SK-N-SH (cell line): ENCODE data around the gene AZIN2. TPM values are rescaled to one million over a fixed set of nuclear protein-coding genes. Genes with fewer than 3 reads are reported as not detected.

Experiments
- CTCF ChIA-PET: fragments of 300-600, 350-600 bp; formaldehyde crosslinking; extraction: SDS; loops from one replicate; lab custom pipeline; 2021; lab: Yijun Ruan, JAX
- POLR2A ChIA-PET: fragments of 350-600 bp; sonication (Branson Sonifier 250); formaldehyde crosslinking; extraction: SDS; loops from one replicate; lab custom pipeline; 2020; ENCODE audit warnings: antibody characterized with exemption, inconsistent platforms; lab: Yijun Ruan, JAX
- DNase-seq: peaks from one replicate; pipeline ENCODE4 v3.0.0; 2012
- H2AFZ ChIP-seq: fragments of 200-600 bp; sonication (generic); 2 replicates; pipeline ENCODE4 v1.8.1; 2016; ENCODE audit warnings: antibody characterized with exemption, mild to moderate bottlenecking, low read depth
- H3F3A ChIP-seq: fragments of 200-600 bp; sonication (generic); replicated peaks from 2 replicates; pipeline ENCODE3; 2016; ENCODE audit warnings: antibody characterized with exemption, mild to moderate bottlenecking; ENCODE audit not compliant: insufficient read depth
- H3K27ac ChIP-seq, 2 experiments: fragments of 200-500 bp in 1 of 2; fragments of 200-600 bp in 1 of 2; sonication (Bioruptor generic) in 1 of 2; sonication (generic), shearing (Covaris generic) in 1 of 2; 2 replicates each; pipeline versions ENCODE4 v1.5.1 to v1.6.1; 2014 to 2016; ENCODE audit warnings: low read depth in 2 of 2, inconsistent platforms in 1 of 2, low read length in 1 of 2, mild to moderate bottlenecking in 1 of 2, mixed read lengths in 1 of 2
- H3K27me3 ChIP-seq: fragments of 200-600 bp; sonication (generic), shearing (Covaris generic); 2 replicates; pipeline ENCODE4 v1.6.1; 2016; ENCODE audit warnings: mixed run types; ENCODE audit not compliant: insufficient read depth
- H3K36me3 ChIP-seq, 2 experiments: fragments of 200-500 bp in 1 of 2; fragments of 200-600 bp in 1 of 2; sonication (Bioruptor generic) in 1 of 2; sonication (generic) in 1 of 2; replicated peaks in 1 of 2; 2 replicates each; pipeline versions ENCODE3 to v1.5.1; 2014 to 2016; ENCODE audit warnings: low read length in 1 of 2, mild to moderate bottlenecking in 1 of 2; ENCODE audit not compliant: insufficient read depth in 2 of 2, control insufficient read depth in 1 of 2
- H3K4me1 ChIP-seq, 2 experiments: fragments of 200-500 bp in 1 of 2; fragments of 200-600 bp in 1 of 2; sonication (Bioruptor generic) in 1 of 2; sonication (generic), shearing (Covaris generic) in 1 of 2; 2 replicates each; pipeline versions ENCODE4 v1.5.1 to v1.6.1; 2014 to 2016; ENCODE audit warnings: low read depth in 1 of 2, low read length in 1 of 2, mixed run types in 1 of 2; ENCODE audit not compliant: insufficient read depth in 2 of 2, control insufficient read depth in 1 of 2
- H3K4me2 ChIP-seq: fragments of 200-600 bp; sonication (generic), shearing (Covaris generic); 2 replicates; pipeline ENCODE4 v1.6.1; 2017; ENCODE audit warnings: mixed run types
- H3K4me3 ChIP-seq, 2 experiments: fragments of 200-500 bp in 1 of 2; fragments of 200-600 bp in 1 of 2; sonication (Bioruptor generic) in 1 of 2; sonication (generic), shearing (Covaris generic) in 1 of 2; 2 replicates each; pipeline versions ENCODE4 v1.5.1 to v1.8.1; 2014 to 2016; ENCODE audit warnings: low read depth in 2 of 2, inconsistent platforms in 1 of 2, low read length in 1 of 2, mild to moderate bottlenecking in 1 of 2, mixed read lengths in 1 of 2, moderate library complexity in 1 of 2
- H3K79me2 ChIP-seq: fragments of 200-600 bp; sonication (generic); 2 replicates; pipeline ENCODE4 v1.8.1; 2017; ENCODE audit warnings: mild to moderate bottlenecking; ENCODE audit not compliant: insufficient read depth
- H3K9ac ChIP-seq: fragments of 200-600 bp; sonication (generic); 2 replicates; pipeline ENCODE4 v1.6.1; 2017; ENCODE audit warnings: mixed run types
- H3K9me2 ChIP-seq: fragments of 200-600 bp; sonication (generic); 2 replicates; pipeline ENCODE4 v1.6.1; 2017; ENCODE audit warnings: mixed run types
- H3K9me3 ChIP-seq: fragments of 200-600 bp; sonication (generic); 2 replicates; pipeline ENCODE4 v1.6.1; 2017; ENCODE audit warnings: mixed run types, mild to moderate bottlenecking, moderate library complexity
- H4K20me1 ChIP-seq: fragments of 200-600 bp; sonication (generic); 2 replicates; pipeline ENCODE4 v1.6.1; 2017; ENCODE audit warnings: mild to moderate bottlenecking, mixed run types; ENCODE audit not compliant: insufficient read depth
- CHD2 ChIP-seq: fragments of 150-350 bp; IDR thresholded peaks from 2 replicates; pipeline ENCODE4 v1.6.1; 2018; ENCODE audit warnings: low read length; ENCODE audit not compliant: partially characterized antibody
- EP300 ChIP-seq, 2 experiments: IDR thresholded peaks; 2 replicates each; pipeline versions ENCODE4 v1.4.0 to v1.6.1; 2012; ENCODE audit warnings: borderline replicate concordance in 1 of 2, low read depth in 1 of 2, low read length in 1 of 2
- EZH2phosphoT487 ChIP-seq: fragments of 200-600 bp; sonication (generic); IDR thresholded peaks from 2 replicates; pipeline ENCODE4 v1.6.1; 2017; ENCODE audit warnings: low read depth, mixed run types, mild to moderate bottlenecking, antibody characterized with exemption, moderate library complexity, borderline replicate concordance
- FOSL2 ChIP-seq: IDR thresholded peaks from 2 replicates; pipeline ENCODE4 v1.4.0; 2012; ENCODE audit warnings: low read depth, mild to moderate bottlenecking, moderate library complexity, borderline replicate concordance
- FOXJ3 ChIP-seq: sonication (generic); formaldehyde crosslinking; IDR thresholded peaks from 2 replicates; pipeline ENCODE4 v1.5.1; 2020; ENCODE audit warnings: mild to moderate bottlenecking, missing genetic modification reagents
- FOXM1 ChIP-seq: IDR thresholded peaks from 2 replicates; pipeline ENCODE4 v1.4.0; 2012; ENCODE audit warnings: low read depth, mild to moderate bottlenecking
- IRF3 ChIP-seq: fragments of 150-350 bp; IDR thresholded peaks from 2 replicates; pipeline ENCODE4 v1.6.1; 2016; ENCODE audit warnings: mild to moderate bottlenecking, low read depth, low read length
- JUND ChIP-seq: IDR thresholded peaks from 2 replicates; pipeline ENCODE4 v1.4.0; 2012
- MEF2A ChIP-seq: IDR thresholded peaks from 2 replicates; pipeline ENCODE4 v1.4.0; 2012; ENCODE audit warnings: low read depth, borderline replicate concordance
- MXI1 ChIP-seq: IDR thresholded peaks from 2 replicates; pipeline ENCODE4 v1.6.1; 2012; ENCODE audit warnings: mild to moderate bottlenecking, low read depth, low read length, improper control_type of control experiment
- NRF1 ChIP-seq: IDR thresholded peaks from 2 replicates; pipeline ENCODE4 v1.6.1; 2012; ENCODE audit warnings: low read depth, mild to moderate bottlenecking, low read length
- PBX3 ChIP-seq: IDR thresholded peaks from 2 replicates; pipeline ENCODE4; 2012
- POLR2AphosphoS5 ChIP-seq: IDR thresholded peaks from 2 replicates; pipeline ENCODE4 v1.6.1; 2012; ENCODE audit warnings: low read depth, low read length
- RFX5 ChIP-seq: IDR thresholded peaks from 2 replicates; pipeline ENCODE4 v1.6.1; 2012; ENCODE audit warnings: mild to moderate bottlenecking, improper control_type of control experiment, low read length
- RXRA ChIP-seq: IDR thresholded peaks from 2 replicates; pipeline ENCODE4 v1.4.0; 2012; ENCODE audit warnings: low read depth, mild to moderate bottlenecking, borderline replicate concordance
- SIN3A ChIP-seq: IDR thresholded peaks from 2 replicates; pipeline ENCODE4 v1.6.1; 2012; ENCODE audit warnings: low read depth, mild to moderate bottlenecking, low read length, moderate library complexity, borderline replicate concordance
- TCF12 ChIP-seq: IDR thresholded peaks from 2 replicates; pipeline ENCODE4 v1.4.0; 2012
- TEAD4 ChIP-seq: IDR thresholded peaks from 2 replicates; pipeline ENCODE4 v1.4.0; 2012; ENCODE audit warnings: mild to moderate bottlenecking, borderline replicate concordance; ENCODE audit not compliant: insufficient read depth
- WGBS: methylation state at CpG from one replicate; pipeline ENCODE4 v1.1.6; 2017; ENCODE audit warnings: low lambda C conversion rate; 5-methylcytosine and 5-hydroxymethylcytosine counted together
- polyA plus RNA-seq, 3 experiments: library from polyadenylated mRNA; depleted of rRNA; stranded (reverse); fragments of >200 nt; gene quantifications; 2 replicates each; pipeline ENCODE4 v1.2.3, GENCODE V29; 2012
- TF ChIP-seq, protein P1 (sequence below): IDR thresholded peaks from 2 replicates; pipeline ENCODE4 v1.4.0; 2012; ENCODE audit warnings: low read depth, borderline replicate concordance
- TF ChIP-seq, protein P2 (sequence below): IDR thresholded peaks from 2 replicates; pipeline ENCODE4 v1.6.1; 2012; ENCODE audit warnings: mild to moderate bottlenecking, low read depth, low read length, moderate library complexity

The AZIN2 gene
- polyA plus RNA-seq, 1 of the 3 experiments (the other 2 are of a cell fraction) = 17.8 TPM

- no peak for DNase-seq
- H2AFZ ChIP-seq = no peak overlapping the region
- no peaks in the 10 kb centered on the region for H3K36me3 ChIP-seq
- POLR2A ChIA-PET = no interaction called here
- H3K27ac ChIP-seq = no peak overlapping the region
- H3K9ac ChIP-seq = no peak overlapping the region
- TF ChIP-seq SIN3A (no peak), MXI1 (no peak), POLR2AphosphoS5 (no peak), PBX3 (no peak), TEAD4 (no peak), FOXM1 (no peak), TCF12 (no peak), RFX5 (no peak), EZH2phosphoT487 (no peak), EP300 (IDR thresholded peaks at IDR 0.05; ENCODE audit: borderline replicate concordance in 1 of 2, low read depth in 1 of 2, low read length in 1 of 2) (no peak), RXRA (no peak), IRF3 (no peak)
- TF ChIP-seq, protein P1, sequence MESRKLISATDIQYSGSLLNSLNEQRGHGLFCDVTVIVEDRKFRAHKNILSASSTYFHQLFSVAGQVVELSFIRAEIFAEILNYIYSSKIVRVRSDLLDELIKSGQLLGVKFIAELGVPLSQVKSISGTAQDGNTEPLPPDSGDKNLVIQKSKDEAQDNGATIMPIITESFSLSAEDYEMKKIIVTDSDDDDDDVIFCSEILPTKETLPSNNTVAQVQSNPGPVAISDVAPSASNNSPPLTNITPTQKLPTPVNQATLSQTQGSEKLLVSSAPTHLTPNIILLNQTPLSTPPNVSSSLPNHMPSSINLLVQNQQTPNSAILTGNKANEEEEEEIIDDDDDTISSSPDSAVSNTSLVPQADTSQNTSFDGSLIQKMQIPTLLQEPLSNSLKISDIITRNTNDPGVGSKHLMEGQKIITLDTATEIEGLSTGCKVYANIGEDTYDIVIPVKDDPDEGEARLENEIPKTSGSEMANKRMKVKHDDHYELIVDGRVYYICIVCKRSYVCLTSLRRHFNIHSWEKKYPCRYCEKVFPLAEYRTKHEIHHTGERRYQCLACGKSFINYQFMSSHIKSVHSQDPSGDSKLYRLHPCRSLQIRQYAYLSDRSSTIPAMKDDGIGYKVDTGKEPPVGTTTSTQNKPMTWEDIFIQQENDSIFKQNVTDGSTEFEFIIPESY = no peak
- no peaks in the 10 kb centered on the region for H4K20me1 ChIP-seq
- no peak overlapping the region for H3K4me3 ChIP-seq
- no peak overlapping the region for H3K4me2 ChIP-seq
- no peaks in the 10 kb centered on the region for H3K79me2 ChIP-seq
- no peaks in the 10 kb centered on the region for H3F3A ChIP-seq
- H3K9me2 ChIP-seq = no peaks in the 10 kb centered on the region
- H3K4me1 ChIP-seq = peaks cover 0 to 4% of the 10 kb centered on the region in 2 experiments; a peak in 1 of 4 replicates
- WGBS = 91% methylated on average over 4 of the region's 4 CpGs
- CTCF ChIA-PET = interaction anchor here (0.6 to 1.0 kb wide), 3 partner anchors 8 to 356 kb away, joined by 3 to 7 read pairs (median 3); no protein-coding TSS in a partner anchor
- no peaks in the 10 kb centered on the region for H3K27me3 ChIP-seq
- no peaks in the 10 kb centered on the region for H3K9me3 ChIP-seq
Measured at GRCh38 chr1:33118274-33118673, 37.3 kb downstream of the AZIN2 start.

GRCh38 chr1:33119050-33119449, 38.1 kb downstream of the AZIN2 start:
- POLR2A ChIA-PET = no interaction called here
- no peak overlapping the region for H2AFZ ChIP-seq
- H3K4me3 ChIP-seq = no peak overlapping the region
- WGBS = 88% methylated on average over 2 of the region's 2 CpGs
- DNase-seq = no peak
- H3F3A ChIP-seq = no peaks in the 10 kb centered on the region
- CTCF ChIA-PET = no interaction called here
- H4K20me1 ChIP-seq = no peaks in the 10 kb centered on the region
- no peak overlapping the region for H3K4me2 ChIP-seq
- no peaks in the 10 kb centered on the region for H3K9me2 ChIP-seq
- H3K79me2 ChIP-seq = no peaks in the 10 kb centered on the region
- no peak overlapping the region for H3K9ac ChIP-seq
- H3K27me3 ChIP-seq = no peaks in the 10 kb centered on the region
- H3K4me1 ChIP-seq = peaks cover 0 to 4% of the 10 kb centered on the region in 2 experiments; a peak in 1 of 4 replicates
- H3K36me3 ChIP-seq = no peaks in the 10 kb centered on the region
- H3K9me3 ChIP-seq = no peaks in the 10 kb centered on the region
- no peak overlapping the region for H3K27ac ChIP-seq
- TF ChIP-seq FOXJ3 (CRISPR knock-in tag) = no peak
- no peak for TF ChIP-seq RXRA
- no peak for TF ChIP-seq MEF2A
- TF ChIP-seq CHD2 = no peak
- no peak for TF ChIP-seq MXI1
- no peak for TF ChIP-seq JUND
- TF ChIP-seq, protein P2, sequence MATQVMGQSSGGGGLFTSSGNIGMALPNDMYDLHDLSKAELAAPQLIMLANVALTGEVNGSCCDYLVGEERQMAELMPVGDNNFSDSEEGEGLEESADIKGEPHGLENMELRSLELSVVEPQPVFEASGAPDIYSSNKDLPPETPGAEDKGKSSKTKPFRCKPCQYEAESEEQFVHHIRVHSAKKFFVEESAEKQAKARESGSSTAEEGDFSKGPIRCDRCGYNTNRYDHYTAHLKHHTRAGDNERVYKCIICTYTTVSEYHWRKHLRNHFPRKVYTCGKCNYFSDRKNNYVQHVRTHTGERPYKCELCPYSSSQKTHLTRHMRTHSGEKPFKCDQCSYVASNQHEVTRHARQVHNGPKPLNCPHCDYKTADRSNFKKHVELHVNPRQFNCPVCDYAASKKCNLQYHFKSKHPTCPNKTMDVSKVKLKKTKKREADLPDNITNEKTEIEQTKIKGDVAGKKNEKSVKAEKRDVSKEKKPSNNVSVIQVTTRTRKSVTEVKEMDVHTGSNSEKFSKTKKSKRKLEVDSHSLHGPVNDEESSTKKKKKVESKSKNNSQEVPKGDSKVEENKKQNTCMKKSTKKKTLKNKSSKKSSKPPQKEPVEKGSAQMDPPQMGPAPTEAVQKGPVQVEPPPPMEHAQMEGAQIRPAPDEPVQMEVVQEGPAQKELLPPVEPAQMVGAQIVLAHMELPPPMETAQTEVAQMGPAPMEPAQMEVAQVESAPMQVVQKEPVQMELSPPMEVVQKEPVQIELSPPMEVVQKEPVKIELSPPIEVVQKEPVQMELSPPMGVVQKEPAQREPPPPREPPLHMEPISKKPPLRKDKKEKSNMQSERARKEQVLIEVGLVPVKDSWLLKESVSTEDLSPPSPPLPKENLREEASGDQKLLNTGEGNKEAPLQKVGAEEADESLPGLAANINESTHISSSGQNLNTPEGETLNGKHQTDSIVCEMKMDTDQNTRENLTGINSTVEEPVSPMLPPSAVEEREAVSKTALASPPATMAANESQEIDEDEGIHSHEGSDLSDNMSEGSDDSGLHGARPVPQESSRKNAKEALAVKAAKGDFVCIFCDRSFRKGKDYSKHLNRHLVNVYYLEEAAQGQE = no peak
- no peak for TF ChIP-seq FOSL2
- TF ChIP-seq TEAD4 = no peak
- TF ChIP-seq NRF1 = no peak
